IMR-90 (cell line): ENCODE results near the gene SH3RF3. TPM values are rescaled to one million over a fixed set of nuclear protein-coding genes. Genes with fewer than 3 reads are reported as not detected.

Source experiments
- ATAC-seq: fragments of 200-7000 bp; cut with Tn5 transposase; 2 replicates; pipeline ENCODE4 v1.9.1; 2020; ENCODE audit warnings: low read depth, mild to moderate bottlenecking, moderate library complexity
- BruUV-seq: library from RNA; stranded (reverse); fragments of 400-500 nt; replicated peaks from 2 replicates; lab custom pipeline; 2021; lab: Mats Ljungman, UMichigan
- CTCF ChIA-PET: fragments of 300-600 bp; formaldehyde crosslinking; extraction: SDS; loops from one replicate; lab custom pipeline; 2021; ENCODE audit warnings: antibody characterized with exemption; lab: Yijun Ruan, JAX
- POLR2A ChIA-PET: fragments of 300-600 bp; sonication (Branson Sonifier 250); formaldehyde crosslinking; loops from one replicate; lab custom pipeline; 2022; ENCODE audit warnings: antibody characterized with exemption; ENCODE audit not compliant: unreplicated experiment; lab: Charles Lee
- DNase-seq: peaks from one replicate; pipeline ENCODE4 v3.0.0; 2013
- H2AFZ ChIP-seq: replicated peaks from 2 replicates; pipeline ENCODE3; 2013; ENCODE audit warnings: low read length, mild to moderate bottlenecking; ENCODE audit not compliant: poor library complexity
- H2AK5ac ChIP-seq: 2 replicates; pipeline ENCODE4 v1.6.1; 2013; ENCODE audit warnings: low read depth, low read length, inconsistent platforms
- H2AK9ac ChIP-seq: replicated peaks from 2 replicates; pipeline ENCODE3; 2013; ENCODE audit warnings: mild to moderate bottlenecking, low read depth, low read length, moderate library complexity; ENCODE audit not compliant: poor library complexity
- H2BK120ac ChIP-seq: 2 replicates; pipeline ENCODE4 v1.6.1; 2013; ENCODE audit warnings: low read depth, low read length, inconsistent platforms
- H2BK15ac ChIP-seq: 3 replicates; pipeline ENCODE4 v1.6.1; 2013; ENCODE audit warnings: low read depth, low read length, inconsistent platforms
- H2BK20ac ChIP-seq: 2 replicates; pipeline ENCODE4 v1.6.1; 2013; ENCODE audit warnings: low read depth, mild to moderate bottlenecking, inconsistent platforms, low read length, moderate library complexity
- H2BK5ac ChIP-seq: 2 replicates; pipeline ENCODE4 v1.6.1; 2013; ENCODE audit warnings: mild to moderate bottlenecking, low read depth, low read length, inconsistent platforms; ENCODE audit not compliant: poor library complexity, severe bottlenecking
- H3K14ac ChIP-seq: replicated peaks from 2 replicates; pipeline ENCODE4 v1.6.1; 2013; ENCODE audit warnings: low read depth, low read length, inconsistent platforms
- H3K18ac ChIP-seq: 2 replicates; pipeline ENCODE4 v1.6.1; 2013; ENCODE audit warnings: low read depth, low read length, control low read depth
- H3K23ac ChIP-seq: 2 replicates; pipeline ENCODE4 v1.6.1; 2013; ENCODE audit warnings: low read depth, low read length, inconsistent platforms
- H3K27ac ChIP-seq: 2 replicates; pipeline ENCODE4 v1.5.1; 2013; ENCODE audit warnings: mild to moderate bottlenecking, control low read depth, low read length; ENCODE audit not compliant: insufficient read depth
- H3K27me3 ChIP-seq: 2 replicates; pipeline ENCODE4 v1.6.1; 2013; ENCODE audit warnings: low read length; ENCODE audit not compliant: control insufficient read depth, insufficient read depth
- H3K36me3 ChIP-seq: 2 replicates; pipeline ENCODE4 v1.6.1; 2013; ENCODE audit warnings: low read length, mixed read lengths; ENCODE audit not compliant: control insufficient read depth, insufficient read depth
- H3K4ac ChIP-seq: 2 replicates; pipeline ENCODE4 v1.6.1; 2013; ENCODE audit warnings: low read depth, low read length, inconsistent platforms
- H3K4me1 ChIP-seq: 2 replicates; pipeline ENCODE4 v1.6.1; 2013; ENCODE audit warnings: low read length, mixed read lengths; ENCODE audit not compliant: control insufficient read depth, insufficient read depth
- H3K4me2 ChIP-seq: 2 replicates; pipeline ENCODE4 v1.6.1; 2013; ENCODE audit warnings: low read depth, mild to moderate bottlenecking, control low read depth, low read length, moderate library complexity
- H3K4me3 ChIP-seq: 2 replicates; pipeline ENCODE4 v1.5.1; 2013; ENCODE audit warnings: low read depth, mild to moderate bottlenecking, control low read depth, low read length, moderate library complexity; ENCODE audit not compliant: insufficient read depth
- H3K56ac ChIP-seq: 2 replicates; pipeline ENCODE4 v1.6.1; 2013; ENCODE audit warnings: low read length, inconsistent platforms; ENCODE audit not compliant: insufficient read depth; ENCODE audit errors: extremely low read depth
- H3K79me1 ChIP-seq, 2 experiments: 2 replicates each; pipeline ENCODE4 v1.6.1; 2013; ENCODE audit warnings: low read length in 2 of 2, inconsistent platforms in 1 of 2, low read depth in 1 of 2
- H3K9ac ChIP-seq: 2 replicates; pipeline ENCODE4 v1.6.1; 2013; ENCODE audit warnings: low read depth, low read length, control low read depth
- H3K9me1 ChIP-seq: 2 replicates; pipeline ENCODE4 v1.6.1; 2013; ENCODE audit warnings: low read length, inconsistent platforms; ENCODE audit not compliant: insufficient read depth
- H3K9me3 ChIP-seq: 2 replicates; pipeline ENCODE4 v1.6.1; 2013; ENCODE audit warnings: low read length; ENCODE audit not compliant: control insufficient read depth, insufficient read depth
- H4K20me1 ChIP-seq: 2 replicates; pipeline ENCODE4 v1.6.1; 2013; ENCODE audit warnings: low read length, inconsistent platforms; ENCODE audit not compliant: insufficient read depth
- H4K5ac ChIP-seq: 2 replicates; pipeline ENCODE4 v1.6.1; 2013; ENCODE audit warnings: mild to moderate bottlenecking, low read depth, low read length, control low read depth
- H4K8ac ChIP-seq, 2 experiments: 2 replicates each; pipeline ENCODE4 v1.6.1; 2013; ENCODE audit warnings: low read depth in 2 of 2, low read length in 2 of 2, control low read depth in 1 of 2, inconsistent platforms in 1 of 2
- H4K91ac ChIP-seq: 2 replicates; pipeline ENCODE4 v1.6.1; 2013; ENCODE audit warnings: low read depth, low read length, inconsistent platforms; ENCODE audit not compliant: insufficient read depth
- BHLHE40 ChIP-seq: fragments of 150-350 bp; IDR thresholded peaks from 2 replicates; pipeline ENCODE4 v1.6.1; 2016; ENCODE audit warnings: mild to moderate bottlenecking, low read depth, low read length
- RCOR1 ChIP-seq: IDR thresholded peaks from 2 replicates; pipeline ENCODE4 v1.6.1; 2012; ENCODE audit warnings: mild to moderate bottlenecking, low read length, improper control_type of control experiment; ENCODE audit not compliant: insufficient replicate concordance
- WGBS, 2 experiments: methylation state at CpG; one replicate each; pipeline versions ENCODE4 v1.1.5 to v1.1.7; 2013; ENCODE audit warnings: missing lambda C conversion rate in 2 of 2; ENCODE audit not compliant: insufficient read length in 1 of 2; ENCODE audit errors: extremely low coverage in 2 of 2; 5-methylcytosine and 5-hydroxymethylcytosine counted together
- dilution Hi-C: fragments of 300-500 bp; cut with HindIII; formaldehyde crosslinking; loops from one replicate; pipeline ENCODE4 v1.14.3; 2018; ENCODE audit warnings: low sequenced_read_pairs; ENCODE audit not compliant: unreplicated experiment
- in situ Hi-C: fragments of 300-500 bp; cut with MboI; formaldehyde crosslinking; loops from 3 replicates; pipeline ENCODE4 v1.14.3; 2019; ENCODE audit warnings: low sequenced_read_pairs, inconsistent platforms, mixed read lengths
- intact Hi-C: fragments of 100-400 bp; cut with micrococcal nuclease; formaldehyde crosslinking; loops from 2 replicates; pipeline ENCODE4 v1.10.0; 2022
- polyA plus RNA-seq, 3 experiments: library from polyadenylated mRNA; depleted of rRNA; stranded (reverse); fragments of >200 nt; gene quantifications; 2 replicates each; pipeline ENCODE4 v1.2.3, GENCODE V29; 2012; ENCODE audit warnings: low replicate concordance in 1 of 3
- total RNA-seq: library from RNA; depleted of rRNA; stranded (reverse); fragments of >200 nt; gene quantifications from 2 replicates; pipeline ENCODE4 v1.2.3, GENCODE V29; 2012

Gene SH3RF3
- total and polyA plus RNA-seq, 2 of the 4 experiments (the other 2 are of a cell fraction) = 3.4 to 5.3 TPM

GRCh38 chr2:109513230-109513629 is 384.2 kb downstream of the SH3RF3 start:
- no peak overlapping the region for H2BK20ac ChIP-seq
- in situ Hi-C loops = no loop called here

More at GRCh38 chr2:109513230-109513629, 384.2 kb downstream of the SH3RF3 start:
- Histone ChIP-seq H3K9me1 (peaks cover 17% of the 10 kb centered on the region; the same call in 1 of the 2 replicates), H2AK9ac (no peak overlapping the region), H4K91ac (no peak overlapping the region), H2AFZ (no peak overlapping the region), H4K8ac (no peak overlapping the region), H3K4me3 (no peak overlapping the region), H2BK120ac (no peak overlapping the region), H2BK5ac (no peak overlapping the region), H4K20me1 (peaks cover 11% of the 10 kb centered on the region), H3K27ac (no peak overlapping the region), H3K56ac (no peak overlapping the region), H3K9ac (no peak overlapping the region), H4K5ac (no peak overlapping the region), H2BK15ac (no peak overlapping the region), H3K4ac (no peak overlapping the region), H3K14ac (no peak overlapping the region), H3K79me1 (0 out of 4 replicates have a peak, but pooled peaks cover 0 to 6% of the 10 kb centered on the region in 2 experiments), H3K18ac (no peak overlapping the region), H3K23ac (no peak overlapping the region), H2AK5ac (no peak overlapping the region), H3K27me3 (no peaks in the 10 kb centered on the region), H3K36me3 (no peaks in the 10 kb centered on the region), H3K4me1 (peaks cover 8% of the 10 kb centered on the region), H3K4me2 (no peak overlapping the region), H3K9me3 (no peaks in the 10 kb centered on the region)
- POLR2A ChIA-PET = no interaction called here
- BruUV-seq = no TSS peak
- dilution Hi-C loops = no loop called here
- TF ChIP-seq BHLHE40 = no peak
- no peak for TF ChIP-seq RCOR1
- no peak for ATAC-seq
- 90% methylated on average over 2 of the region's 5 CpGs; no CpG with 5 or more reads in 1 of the 2 experiments for WGBS, 2 experiments
- intact Hi-C loops = loop anchor here (5.0 to 10.0 kb wide), 2 partner anchors 62 to 251 kb away; no protein-coding TSS in a partner anchor
- CTCF ChIA-PET = no interaction called here
- no peak for DNase-seq
